Epithelial cell of proximal tubule (primary cell): ENCODE results near the gene CC2D1A. TPM values are rescaled to one million over a fixed set of nuclear protein-coding genes. Genes with fewer than 3 reads are reported as not detected.

Source experiments
- DNase-seq: peaks from one replicate; pipeline ENCODE4 v3.0.0-alpha.2; 2011; ENCODE audit warnings: low read depth
- H3K4me3 ChIP-seq: 2 replicates; pipeline ENCODE4 v1.5.1; 2011; ENCODE audit warnings: low read depth, mild to moderate bottlenecking, low read length
- CTCF ChIP-seq: conservative IDR thresholded peaks from 2 replicates; pipeline ENCODE4 v1.5.1; 2012; ENCODE audit warnings: low read depth, mild to moderate bottlenecking, low read length
- total RNA-seq: library from RNA; depleted of rRNA; stranded (reverse); fragments of >200 nt; gene quantifications from 2 replicates; pipeline ENCODE4 v1.2.3, GENCODE V29; 2015

The CC2D1A gene
- total RNA-seq, 1 donor from 2014 or later = 30.6 TPM

GRCh38 chr19:13951799-13952153, 45.8 kb downstream of the CC2D1A start:
- no peak for DNase-seq
- TF ChIP-seq CTCF = no peak
- peak overlapping the region; percentile 54 for H3K4me3 ChIP-seq

GRCh38 chr19:13952154-13952930, 46.3 kb downstream of the CC2D1A start, which contains the start of gene DCAF15:
DCAF15 (plus strand) TSS chr19:13952509; CDS start chr19:13952513, 4 bp downstream.
- TF ChIP-seq CTCF = no peak
- H3K4me3 ChIP-seq = peak within 1 kb of the TSS; percentile 77
- DNase-seq = peak; percentile 86

GRCh38 chr19:13952931-13953531, 47.0 kb downstream of the CC2D1A start:
- H3K4me3 ChIP-seq = peak overlapping the region; percentile 77
- peak; percentile 23 for TF ChIP-seq CTCF
- no peak for DNase-seq

- DNase-seq = no peak
- H3K4me3 ChIP-seq = no peak overlapping the region
- no peak for TF ChIP-seq CTCF
These were observed 48.2 kb downstream of the CC2D1A start for GRCh38 chr19:13954185-13954584.

- TF ChIP-seq CTCF = no peak
These were observed 49.8 kb downstream of the CC2D1A start for GRCh38 chr19:13955662-13956364.

GRCh38 chr19:13956365-13956744, 50.4 kb downstream of the CC2D1A start:
- no peak for TF ChIP-seq CTCF
- H3K4me3 ChIP-seq = no peak overlapping the region
- DNase-seq = no peak

More at GRCh38 chr19:13955662-13956364, 49.8 kb downstream of the CC2D1A start:
- no peak for DNase-seq
- no peak overlapping the region for H3K4me3 ChIP-seq
